GM10847 (cell line): ENCODE results near the gene TPRX2.

ENCODE experiments used
- POLR2A ChIP-seq: IDR thresholded peaks from 2 replicates; pipeline ENCODE4 v1.6.1; 2011; ENCODE audit not compliant: insufficient read length; ENCODE audit errors: extremely low read depth

TPRX2 gene

GRCh38 chr19:47896019-47896418, 37.0 kb downstream of the TPRX2 start:
- TF ChIP-seq POLR2A: no peak

- TF ChIP-seq POLR2A: no peak
Measured at GRCh38 chr19:47896773-47897172, 37.7 kb downstream of the TPRX2 start.

GRCh38 chr19:47897861-47898260, 38.8 kb downstream of the TPRX2 start:
- TF ChIP-seq POLR2A: no peak

- no peak for TF ChIP-seq POLR2A
Measured at GRCh38 chr19:47899335-47899734, 40.3 kb downstream of the TPRX2 start.

GRCh38 chr19:47901370-47901769, 42.3 kb downstream of the TPRX2 start:
- TF ChIP-seq POLR2A: no peak
